Measurements from ENCODE around the gene SP7. TPM values are rescaled to one million over a fixed set of nuclear protein-coding genes. Genes with fewer than 3 reads are reported as not detected.

The SP7 gene
- total and polyA plus RNA-seq, 10 of the 15 experiments (the other 5 are each of a cell fraction or from before 2014, with no cell fraction given): 0.05 to 0.11 TPM; not detected in 8

DNA sequence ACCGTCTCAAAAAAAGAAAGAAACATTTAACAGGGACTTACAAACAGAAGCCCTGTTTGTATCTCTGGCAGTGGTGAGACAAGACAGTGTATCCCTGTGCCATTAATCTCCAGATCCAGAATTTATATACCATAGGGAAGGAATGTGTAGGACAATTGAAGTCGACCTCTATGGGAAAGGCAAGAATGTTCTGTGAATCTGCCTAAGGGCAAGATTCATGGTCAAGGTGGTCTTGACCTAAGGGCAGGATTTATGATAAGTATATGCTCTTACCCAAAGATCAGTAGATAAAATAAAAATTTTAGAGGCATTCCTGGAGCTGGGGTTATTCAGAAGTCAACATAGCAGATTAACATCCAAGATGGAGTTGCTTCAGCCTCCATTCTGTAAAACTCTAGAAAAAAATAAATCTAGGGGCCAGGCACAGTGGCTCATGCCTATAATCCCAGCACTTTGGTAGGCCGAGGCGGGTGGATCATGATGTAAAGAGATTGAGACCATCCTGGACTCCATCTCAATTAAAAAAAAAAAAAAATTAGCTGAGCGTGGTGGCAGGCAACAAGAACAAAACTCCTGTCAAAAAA, 22.8 kb upstream of the SP7 start:
- Histone ChIP-seq H2AFZ (ENCODE audit: control insufficient read depth, low read depth, low read length) (no peak overlapping the region), H3K4me3 (no peak overlapping the region), H3K4me2 (ENCODE audit: control insufficient read depth, insufficient read depth) (no peak overlapping the region), H3K9me3 (replicated peaks; ENCODE audit: control insufficient read depth, insufficient read depth, low read length) (no peaks in the 10 kb centered on the region), H3K79me2 (ENCODE audit: control insufficient read depth, insufficient read depth, low read length) (no peaks in the 10 kb centered on the region), H3K27me3 (replicated peaks in 1 of 2; ENCODE audit: control insufficient read depth in 2 of 2, insufficient read depth in 2 of 2, low read length in 1 of 2) (no peaks in the 10 kb centered on the region), H3K36me3 (ENCODE audit: control insufficient read depth in 2 of 2, insufficient read depth in 2 of 2, low read length in 1 of 2) (no peaks in the 10 kb centered on the region), H4K20me1 (ENCODE audit: control insufficient read depth, insufficient read depth) (no peaks in the 10 kb centered on the region), H3K27ac (ENCODE audit: control insufficient read depth, insufficient read depth) (no peak overlapping the region), H3K9ac (ENCODE audit: control insufficient read depth, insufficient read depth, low read length) (no peak overlapping the region), H3K4me1 (ENCODE audit: control insufficient read depth, insufficient read depth, low read length) (peaks cover 2% of the 10 kb centered on the region)
- ChIA-PET POLR2A (interaction anchor here (0.6 to 1.0 kb wide), 3 partner anchors 30 to 122 kb away, joined by 3 to 4 read pairs (median 3); no protein-coding TSS in a partner anchor), CTCF (interaction anchor here (0.6 to 1.7 kb wide), 4 partner anchors 48 to 150 kb away, joined by 3 to 6 read pairs (median 4); no protein-coding TSS in a partner anchor), RAD21 (ENCODE audit: unreplicated experiment) (no interaction called here), SMC1A (ENCODE audit: uncharacterized antibody, unreplicated experiment) (interaction anchor here (1.3 to 3.8 kb wide), 4 partner anchors 21 to 63 kb away, joined by 3 to 19 read pairs (median 4); partner anchors contain the start of gene SP1)
- DNase-seq (ENCODE audit: low read depth, low spot score) (no peak), FAIRE-seq (no peak), ATAC-seq (no peak)
- no TSS peak for BruUV-seq (replicated peaks)
- WGBS (ENCODE audit: insufficient coverage, insufficient replicate concordance, low lambda C conversion rate, missing lambda C conversion rate): 61% methylated on average over 5 of the region's 5 CpGs
- TF ChIP-seq JUNB (IDR thresholded peaks at IDR 0.05) (no peak), RELA (IDR thresholded peaks at IDR 0.05; ENCODE audit: borderline replicate concordance, partially characterized antibody) (no peak), TCF3 (IDR thresholded peaks at IDR 0.05; ENCODE audit: borderline replicate concordance, insufficient read depth, low read depth, low read length) (no peak), IRF4 (IDR thresholded peaks at IDR 0.05; ENCODE audit: low read depth, low read length) (no peak), PAX8 (IDR thresholded peaks at IDR 0.05) (no peak), NRF1 (conservative IDR thresholded peaks at IDR 0.05; ENCODE audit: low read depth, low read length) (no peak), TCF12 (IDR thresholded peaks at IDR 0.05; ENCODE audit: low read depth, low read length) (no peak), MYC (IDR thresholded peaks at IDR 0.05; ENCODE audit: insufficient read depth, insufficient read length, insufficient replicate concordance, low read length, severe bottlenecking) (no peak)
- TF ChIP-seq, protein P1, sequence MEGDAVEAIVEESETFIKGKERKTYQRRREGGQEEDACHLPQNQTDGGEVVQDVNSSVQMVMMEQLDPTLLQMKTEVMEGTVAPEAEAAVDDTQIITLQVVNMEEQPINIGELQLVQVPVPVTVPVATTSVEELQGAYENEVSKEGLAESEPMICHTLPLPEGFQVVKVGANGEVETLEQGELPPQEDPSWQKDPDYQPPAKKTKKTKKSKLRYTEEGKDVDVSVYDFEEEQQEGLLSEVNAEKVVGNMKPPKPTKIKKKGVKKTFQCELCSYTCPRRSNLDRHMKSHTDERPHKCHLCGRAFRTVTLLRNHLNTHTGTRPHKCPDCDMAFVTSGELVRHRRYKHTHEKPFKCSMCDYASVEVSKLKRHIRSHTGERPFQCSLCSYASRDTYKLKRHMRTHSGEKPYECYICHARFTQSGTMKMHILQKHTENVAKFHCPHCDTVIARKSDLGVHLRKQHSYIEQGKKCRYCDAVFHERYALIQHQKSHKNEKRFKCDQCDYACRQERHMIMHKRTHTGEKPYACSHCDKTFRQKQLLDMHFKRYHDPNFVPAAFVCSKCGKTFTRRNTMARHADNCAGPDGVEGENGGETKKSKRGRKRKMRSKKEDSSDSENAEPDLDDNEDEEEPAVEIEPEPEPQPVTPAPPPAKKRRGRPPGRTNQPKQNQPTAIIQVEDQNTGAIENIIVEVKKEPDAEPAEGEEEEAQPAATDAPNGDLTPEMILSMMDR (IDR thresholded peaks at IDR 0.05 in 2 of 3, conservative IDR thresholded peaks at IDR 0.05 in 1 of 3; ENCODE audit: control insufficient read depth in 2 of 3, extremely low read depth in 1 of 3, insufficient read depth in 1 of 3, low read depth in 3 of 3, low read length in 3 of 3): no peak
- intact Hi-C loops (cut with micrococcal nuclease; ENCODE audit: unreplicated experiment) (no loop called here), in situ Hi-C loops (cut with MboI) (no loop called here)
